Sigmoid colon (tissue), 7 donors: ENCODE measurements around the gene KCNF1. TPM values are rescaled to one million over a fixed set of nuclear protein-coding genes. Genes with fewer than 3 reads are reported as not detected.
"Not testable (repeated sequence)": the region's sequence is repeated elsewhere in the genome, so short reads cannot be mapped to it uniquely, and the experiment has no call there.

Source experiments
- DNase-seq: peaks from one replicate; pipeline ENCODE4 v3.0.0-alpha.2; 2019
- H3K27ac ChIP-seq, 4 donors: fragments of 200-600 bp; sonication (generic); one replicate each; pipeline ENCODE4 v1.5.1; 2016 to 2019; ENCODE audit warnings: mild to moderate bottlenecking in 1 of 4
- H3K27me3 ChIP-seq, 3 donors: fragments of 200-600 bp; sonication (generic); one replicate each; pipeline ENCODE4 v1.5.1; 2019; ENCODE audit warnings: mild to moderate bottlenecking in 1 of 3
- H3K36me3 ChIP-seq, 4 donors: fragments of 200-600 bp; sonication (generic); one replicate each; pipeline ENCODE4 v1.5.1; 2016 to 2019
- H3K4me1 ChIP-seq, 4 donors: fragments of 200-600 bp; sonication (generic); one replicate each; pipeline ENCODE4 v1.5.1; 2017 to 2019
- H3K4me3 ChIP-seq, 4 donors: fragments of 200-600 bp; sonication (generic); one replicate each; pipeline ENCODE4 v1.5.1; 2017 to 2019; ENCODE audit warnings: mild to moderate bottlenecking in 2 of 4, moderate library complexity in 1 of 4
- H3K9me3 ChIP-seq, 4 donors: fragments of 200-600 bp in 3 of 4; sonication (generic) in 3 of 4; one replicate each; pipeline versions ENCODE4 v1.5.1 to v1.6.1; 2013 to 2019
- EP300 ChIP-seq, 4 donors: sonication (generic); formaldehyde crosslinking; IDR thresholded peaks; one replicate each; pipeline ENCODE4 v1.6.1; 2017; ENCODE audit warnings: antibody characterized with exemption in 4 of 4
- POLR2A ChIP-seq, 2 donors: fragments of 450-650 bp; IDR thresholded peaks; one replicate each; pipeline ENCODE4 v1.6.1; 2016; ENCODE audit warnings: antibody characterized with exemption in 2 of 2, mild to moderate bottlenecking in 2 of 2, moderate library complexity in 2 of 2
- POLR2AphosphoS5 ChIP-seq, 4 donors: sonication (generic); formaldehyde crosslinking; IDR thresholded peaks; one replicate each; pipeline ENCODE4 v1.6.1; 2017; ENCODE audit warnings: antibody characterized with exemption in 4 of 4
- WGBS, 2 donors: extraction: QIAGEN DNeasy Blood & Tissue Kit; methylation state at CpG; one replicate each; pipeline ENCODE4 v1.1.7; 2013; 5-methylcytosine and 5-hydroxymethylcytosine counted together
- intact Hi-C: fragments of 100-400 bp; cut with DNase I; formaldehyde crosslinking; loops from one replicate; pipeline ENCODE4 v1.15.1; 2023
- polyA plus RNA-seq, 3 donors: library from polyadenylated mRNA; stranded (reverse); fragments of 200-250 nt; gene quantifications; one replicate each; pipeline ENCODE4 v1.2.3, GENCODE V29; 2013
- total RNA-seq, 4 donors: library from RNA; depleted of rRNA; stranded (reverse); fragments of >200 nt; gene quantifications; one replicate each; pipeline ENCODE4 v1.1.0, GENCODE V29; 2016
- TF ChIP-seq, protein P1 (sequence below), 4 experiments: fragments of 450-650 bp in 3 of 4; fragments of 200-600 bp in 1 of 4; IDR thresholded peaks; one replicate each; pipeline ENCODE4 v1.5.1; 2016 to 2019; ENCODE audit warnings: antibody characterized with exemption in 4 of 4, mild to moderate bottlenecking in 3 of 4, moderate library complexity in 2 of 4
- donor health status: healthy with polysubstance abuse.
- donor health status: Bipolar disorder and iron deficiency.
- donor health status: healthy.

Gene KCNF1
- total and polyA plus RNA-seq, 7 donors = 0.16 to 1.4 (median 0.94) TPM; not detected in 1

DNA sequence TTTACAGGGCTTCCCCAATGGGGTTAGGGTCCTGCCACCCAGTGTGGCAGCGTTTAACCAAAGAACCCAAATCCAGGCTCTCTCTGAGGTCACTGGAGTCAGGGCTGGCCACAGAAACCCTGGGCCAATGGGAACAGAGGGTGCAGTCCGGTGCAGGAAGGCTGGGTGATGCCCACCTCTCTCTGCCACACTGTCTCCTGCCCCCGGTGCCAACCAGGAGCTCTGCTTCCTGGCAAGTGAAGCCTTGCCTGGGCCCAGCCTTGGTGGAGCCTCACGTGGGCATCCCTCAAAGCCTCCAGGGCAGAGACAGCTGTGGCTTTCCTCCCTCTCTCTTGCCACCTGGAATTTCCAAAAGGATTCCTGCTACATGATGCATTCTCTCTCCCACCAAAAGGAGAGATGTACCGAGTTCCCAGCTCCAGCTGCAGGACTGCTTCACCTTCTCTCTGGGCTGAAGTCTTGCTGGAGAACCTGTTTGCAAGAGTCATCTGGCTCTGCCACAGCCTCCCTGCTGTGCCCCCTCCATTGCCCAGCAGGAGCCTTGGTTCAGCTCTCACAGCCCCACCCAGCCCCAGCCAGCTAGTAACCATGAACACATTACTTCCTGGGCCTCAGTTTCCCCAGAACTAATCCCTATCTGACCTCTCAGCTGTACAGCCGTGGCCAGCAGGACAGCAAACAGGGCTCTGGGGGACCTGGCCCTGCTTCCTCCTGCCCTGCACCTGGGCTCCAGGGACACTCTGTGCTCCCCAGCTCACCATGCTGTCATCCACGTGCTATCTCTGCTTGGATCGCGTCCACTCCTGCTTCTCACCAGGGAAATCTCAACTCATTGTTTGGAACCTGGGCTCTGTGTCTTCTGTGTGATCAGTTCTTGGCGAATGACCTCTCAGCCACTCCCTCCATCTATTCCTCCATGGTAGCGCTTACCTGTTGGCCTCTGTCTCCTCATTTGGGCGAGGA lies 43.4 kb downstream of the KCNF1 start:
- H3K4me1 ChIP-seq = no peaks in the 10 kb centered on the region
- TF ChIP-seq POLR2A (IDR thresholded peaks at IDR 0.05) (no peak), POLR2AphosphoS5 (IDR thresholded peaks at IDR 0.05) (no peak), EP300 (IDR thresholded peaks at IDR 0.05) (no peak)
- TF ChIP-seq, protein P1, sequence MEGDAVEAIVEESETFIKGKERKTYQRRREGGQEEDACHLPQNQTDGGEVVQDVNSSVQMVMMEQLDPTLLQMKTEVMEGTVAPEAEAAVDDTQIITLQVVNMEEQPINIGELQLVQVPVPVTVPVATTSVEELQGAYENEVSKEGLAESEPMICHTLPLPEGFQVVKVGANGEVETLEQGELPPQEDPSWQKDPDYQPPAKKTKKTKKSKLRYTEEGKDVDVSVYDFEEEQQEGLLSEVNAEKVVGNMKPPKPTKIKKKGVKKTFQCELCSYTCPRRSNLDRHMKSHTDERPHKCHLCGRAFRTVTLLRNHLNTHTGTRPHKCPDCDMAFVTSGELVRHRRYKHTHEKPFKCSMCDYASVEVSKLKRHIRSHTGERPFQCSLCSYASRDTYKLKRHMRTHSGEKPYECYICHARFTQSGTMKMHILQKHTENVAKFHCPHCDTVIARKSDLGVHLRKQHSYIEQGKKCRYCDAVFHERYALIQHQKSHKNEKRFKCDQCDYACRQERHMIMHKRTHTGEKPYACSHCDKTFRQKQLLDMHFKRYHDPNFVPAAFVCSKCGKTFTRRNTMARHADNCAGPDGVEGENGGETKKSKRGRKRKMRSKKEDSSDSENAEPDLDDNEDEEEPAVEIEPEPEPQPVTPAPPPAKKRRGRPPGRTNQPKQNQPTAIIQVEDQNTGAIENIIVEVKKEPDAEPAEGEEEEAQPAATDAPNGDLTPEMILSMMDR (IDR thresholded peaks at IDR 0.05) = no peak
- H3K27ac ChIP-seq = no peak overlapping the region
- no peaks in the 10 kb centered on the region for H3K27me3 ChIP-seq
- no peak for DNase-seq
- WGBS, 2 donors = 90 to 92% methylated on average over 12 of the region's 12 CpGs
- H3K9me3 ChIP-seq = no peaks in the 10 kb centered on the region
- no peak overlapping the region for H3K4me3 ChIP-seq
- H3K36me3 ChIP-seq = no peaks in the 10 kb centered on the region
- intact Hi-C loops = no loop called here

DNA sequence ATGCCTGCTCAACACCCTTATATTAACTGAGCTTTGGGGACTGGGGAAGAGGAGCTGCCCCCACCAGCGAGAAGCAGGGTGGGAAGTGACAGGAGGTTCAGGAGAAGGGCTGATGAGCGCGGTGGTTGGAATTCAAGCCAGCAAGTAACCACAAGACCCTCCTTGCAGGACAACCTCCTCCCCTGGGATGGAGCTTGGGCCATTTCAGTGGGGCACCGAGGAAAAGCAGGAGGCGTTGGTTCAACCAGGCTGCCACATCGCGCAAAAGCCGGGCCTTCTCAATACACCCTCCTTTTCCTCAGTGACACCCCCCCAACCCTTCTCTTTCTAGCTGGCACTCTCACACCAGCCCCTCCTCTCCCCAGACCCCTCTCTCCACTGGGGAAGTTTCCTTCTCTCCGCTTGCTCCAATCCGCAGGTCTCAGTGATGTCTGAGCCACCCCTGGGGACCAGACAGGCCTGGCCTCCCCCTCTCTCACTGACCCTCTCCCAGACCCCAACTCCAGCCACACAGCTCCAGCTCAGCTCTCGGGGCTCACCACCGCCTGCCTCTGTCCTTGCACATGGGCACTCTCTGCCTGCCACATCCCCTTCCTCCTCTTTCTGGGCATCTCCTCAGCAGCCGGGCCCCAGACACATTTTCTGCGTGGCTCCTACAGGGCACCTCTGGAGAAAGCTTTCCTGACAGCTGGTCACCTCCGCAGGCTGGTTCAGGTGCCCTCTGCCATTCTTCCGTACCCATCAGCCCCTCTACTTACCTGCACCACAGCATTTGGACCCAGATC lies 44.5 kb downstream of the KCNF1 start:
- Histone ChIP-seq H3K36me3 (no peaks in the 10 kb centered on the region), H3K9me3 (no peaks in the 10 kb centered on the region), H3K4me3 (no peak overlapping the region), H3K4me1 (no peaks in the 10 kb centered on the region), H3K27ac (no peak overlapping the region), H3K27me3 (no peaks in the 10 kb centered on the region)
- TF ChIP-seq POLR2AphosphoS5 (IDR thresholded peaks at IDR 0.05) (no peak), POLR2A (IDR thresholded peaks at IDR 0.05) (no peak), EP300 (IDR thresholded peaks at IDR 0.05) (no peak)
- TF ChIP-seq, protein P1 (IDR thresholded peaks at IDR 0.05) = no peak
- 94 to 96% methylated on average over 16 of the region's 16 CpGs for WGBS, 2 donors
- DNase-seq = no peak
- intact Hi-C loops = no loop called here

DNA sequence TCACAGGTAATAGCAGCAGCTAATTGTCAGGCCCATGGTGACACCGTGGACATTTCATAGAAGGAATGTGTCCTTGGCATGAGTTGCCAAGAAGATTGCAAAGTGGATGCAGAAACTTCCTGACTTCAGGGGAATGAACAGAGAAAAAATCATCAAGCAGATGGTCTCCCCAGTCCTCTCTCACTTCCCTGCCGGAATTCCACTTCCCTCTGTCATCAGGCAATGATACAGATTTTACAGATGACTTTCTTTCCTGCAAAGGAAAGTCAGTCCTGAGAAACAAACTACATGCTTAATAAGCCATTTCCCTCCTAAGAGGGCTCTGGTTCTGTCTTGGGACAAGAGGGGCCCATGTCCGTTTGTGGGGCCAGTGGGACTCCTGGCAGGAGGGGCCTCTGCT lies 45.7 kb downstream of the KCNF1 start:
- Histone ChIP-seq H3K36me3 (no peaks in the 10 kb centered on the region), H3K4me1 (no peaks in the 10 kb centered on the region), H3K27me3 (no peaks in the 10 kb centered on the region), H3K27ac (no peak overlapping the region), H3K4me3 (no peak overlapping the region), H3K9me3 (no peaks in the 10 kb centered on the region)
- intact Hi-C loops = no loop called here
- TF ChIP-seq POLR2AphosphoS5 (IDR thresholded peaks at IDR 0.05) = no peak
- TF ChIP-seq EP300 (IDR thresholded peaks at IDR 0.05) = no peak
- TF ChIP-seq, protein P1 (IDR thresholded peaks at IDR 0.05) = no peak
- TF ChIP-seq POLR2A (IDR thresholded peaks at IDR 0.05) = no peak
- 78 to 81% methylated on average over 3 of the region's 3 CpGs for WGBS, 2 donors
- DNase-seq = no peak

DNA sequence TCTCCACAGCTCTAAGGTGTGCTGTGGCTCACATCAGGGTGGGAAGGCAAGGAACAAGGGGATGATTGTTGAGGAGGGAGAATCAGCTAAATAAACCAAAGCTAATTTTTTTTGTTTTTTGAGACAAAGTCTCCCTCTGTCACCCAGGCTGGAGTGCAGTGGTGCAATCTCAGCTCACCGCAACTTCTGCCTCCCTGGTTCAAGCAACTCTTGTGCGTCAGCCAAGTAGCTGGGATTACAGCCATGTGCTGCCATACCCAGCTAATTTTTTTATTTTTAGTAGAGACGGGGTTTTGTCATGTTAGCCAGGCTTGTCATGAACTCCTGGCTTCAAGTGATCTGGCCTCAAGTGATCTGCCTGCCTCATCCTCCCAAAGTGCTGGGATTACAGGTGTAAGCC lies 46.7 kb downstream of the KCNF1 start:
- H3K27ac ChIP-seq, H3K9me3 ChIP-seq, H3K27me3 ChIP-seq, H3K4me3 ChIP-seq, H3K4me1 ChIP-seq, H3K36me3 ChIP-seq, DNase-seq, intact Hi-C loops: not testable (repeated sequence)
- 27 to 74% methylated on average over 3 of the region's 3 CpGs for WGBS, 2 donors
